ENCODE measurements around the gene HSD3B2. TPM values are rescaled to one million over a fixed set of nuclear protein-coding genes. Genes with fewer than 3 reads are reported as not detected.

The HSD3B2 gene
- polyA plus RNA-seq, 1 donor from 2014 or later: not detected

GRCh38 chr1:119442756-119443155 is 27.8 kb downstream of the HSD3B2 start:
- Histone ChIP-seq H2AFZ (ENCODE audit: low read depth, low read length) (no peak overlapping the region), H3K4me2 (ENCODE audit: low read length) (no peak overlapping the region), H4K20me1 (ENCODE audit: insufficient read depth) (no peaks in the 10 kb centered on the region), H3K36me3 (ENCODE audit: insufficient read depth, low read length) (no peaks in the 10 kb centered on the region), H3F3A (ENCODE audit: insufficient read depth, low read length, poor library complexity, severe bottlenecking) (no peaks in the 10 kb centered on the region), H3K9me2 (ENCODE audit: insufficient read depth, low read length) (no peaks in the 10 kb centered on the region), H3K79me2 (replicated peaks; ENCODE audit: insufficient read depth, low read length) (no peaks in the 10 kb centered on the region), H3K9ac (ENCODE audit: low read length) (no peak overlapping the region), H3K4me3 (ENCODE audit: low read length) (no peak overlapping the region), H3K9me3 (ENCODE audit: low read length) (no peaks in the 10 kb centered on the region), H3K27me3 (ENCODE audit: insufficient read depth, low read depth, low read length) (no peaks in the 10 kb centered on the region), H3K27ac (ENCODE audit: low read length) (no peak overlapping the region)
- TF ChIP-seq RAD21 (conservative IDR thresholded peaks at IDR 0.05) (no peak), POLR2AphosphoS5 (IDR thresholded peaks at IDR 0.05) (no peak)

GRCh38 chr1:119446321-119446720 is 31.4 kb downstream of the HSD3B2 start:
- no peaks in the 10 kb centered on the region for H3K9me3 ChIP-seq (ENCODE audit: low read length)
- H3K27ac ChIP-seq (ENCODE audit: low read length): no peak overlapping the region
- H3K36me3 ChIP-seq (ENCODE audit: insufficient read depth, low read length): no peaks in the 10 kb centered on the region
- H3K9me2 ChIP-seq (ENCODE audit: insufficient read depth, low read length): no peaks in the 10 kb centered on the region
- H2AFZ ChIP-seq (ENCODE audit: low read depth, low read length): no peak overlapping the region
- no peaks in the 10 kb centered on the region for H3K27me3 ChIP-seq (ENCODE audit: insufficient read depth, low read depth, low read length)
- no peak for TF ChIP-seq MXI1 (conservative IDR thresholded peaks at IDR 0.05; ENCODE audit: poor library complexity, severe bottlenecking)
- no peak for TF ChIP-seq POLR2AphosphoS5 (IDR thresholded peaks at IDR 0.05)
- no peak for TF ChIP-seq REST (IDR thresholded peaks at IDR 0.05; ENCODE audit: borderline replicate concordance)
- no peak for TF ChIP-seq RAD21 (conservative IDR thresholded peaks at IDR 0.05)
- no peak for TF ChIP-seq TAF1 (IDR thresholded peaks at IDR 0.05; ENCODE audit: low read depth)
- TF ChIP-seq CTCF (IDR thresholded peaks at IDR 0.05; ENCODE audit: poor library complexity, severe bottlenecking): no peak
- TF ChIP-seq EP300 (conservative IDR thresholded peaks at IDR 0.05; ENCODE audit: poor library complexity, severe bottlenecking): no peak
- no peak for TF ChIP-seq SMC3 (conservative IDR thresholded peaks at IDR 0.05; ENCODE audit: poor library complexity)
- no peak for TF ChIP-seq EZH2 (IDR thresholded peaks at IDR 0.05; ENCODE audit: borderline replicate concordance, insufficient read depth, low read length, poor library complexity, severe bottlenecking)
- H3K9ac ChIP-seq (ENCODE audit: low read length): no peak overlapping the region
- H4K20me1 ChIP-seq (ENCODE audit: insufficient read depth): no peaks in the 10 kb centered on the region
- H3F3A ChIP-seq (ENCODE audit: insufficient read depth, low read length, poor library complexity, severe bottlenecking): no peaks in the 10 kb centered on the region
- H3K4me2 ChIP-seq (ENCODE audit: low read length): no peak overlapping the region
- no peak overlapping the region for H3K4me3 ChIP-seq (ENCODE audit: low read length)
- H3K79me2 ChIP-seq (replicated peaks; ENCODE audit: insufficient read depth, low read length): no peaks in the 10 kb centered on the region
